CD4-positive, alpha-beta T cell (primary cell): ENCODE results near the gene PPP1R37. TPM values are rescaled to one million over a fixed set of nuclear protein-coding genes. Genes with fewer than 3 reads are reported as not detected.

Experiments
- ATAC-seq: fragments of 200-7000 bp; cut with Tn5 transposase; one replicate; pipeline ENCODE4 v1.10.0; 2022; ENCODE audit warnings: mild to moderate bottlenecking; ENCODE audit not compliant: poor library complexity
- CTCF ChIA-PET: fragments of 350-600 bp; sonication (Branson Sonifier 250); formaldehyde crosslinking; loops from one replicate; lab custom pipeline; 2021; ENCODE audit warnings: antibody characterized with exemption, inconsistent platforms; lab: Charles Lee
- POLR2A ChIA-PET: fragments of 350-600 bp; sonication (Branson Sonifier 250); formaldehyde crosslinking; loops from one replicate; lab custom pipeline; 2021; ENCODE audit warnings: antibody characterized with exemption, inconsistent platforms; lab: Charles Lee
- DNase-seq, 14 experiments: peaks; one replicate each; pipeline ENCODE4 v3.0.0-alpha.2; 2013 to 2020; ENCODE audit warnings: mixed read lengths in 2 of 14
- H3K27ac ChIP-seq, 2 donors: one replicate each; pipeline versions ENCODE4 v1.5.1 to v1.7.0; 2013; ENCODE audit warnings: low read length in 2 of 2, low read depth in 1 of 2, mild to moderate bottlenecking in 1 of 2
- H3K27me3 ChIP-seq, 2 experiments: 1 replicate in 1 of 2; 2 replicates in 1 of 2; pipeline versions ENCODE4 v1.6.1 to v1.7.0; 2013; ENCODE audit warnings: low read length in 2 of 2, control low read depth in 1 of 2, mild to moderate bottlenecking in 1 of 2, moderate library complexity in 1 of 2; ENCODE audit not compliant: insufficient read depth in 2 of 2, control insufficient read depth in 1 of 2
- H3K36me3 ChIP-seq: one replicate; pipeline ENCODE4 v1.6.1; 2013; ENCODE audit warnings: low read length, control low read depth; ENCODE audit not compliant: insufficient read depth
- H3K4me1 ChIP-seq: one replicate; pipeline ENCODE4 v1.6.1; 2013; ENCODE audit warnings: low read length, control low read depth; ENCODE audit not compliant: insufficient read depth
- H3K4me3 ChIP-seq: one replicate; pipeline ENCODE4 v1.5.1; 2013; ENCODE audit warnings: mild to moderate bottlenecking, low read length, moderate library complexity
- H3K9me3 ChIP-seq, 2 experiments: 1 replicate in 1 of 2; 2 replicates in 1 of 2; pipeline versions ENCODE4 v1.6.1 to v1.7.0; 2013; ENCODE audit warnings: low read length in 2 of 2, mild to moderate bottlenecking in 2 of 2, control low read depth in 1 of 2, moderate library complexity in 1 of 2; ENCODE audit not compliant: control insufficient read depth in 1 of 2, insufficient read depth in 1 of 2
- H3K27ac Mint-ChIP-seq: one replicate; pipeline ENCODE4 v1.8.0; 2020; ENCODE audit warnings: mixed read lengths
- H3K27me3 Mint-ChIP-seq: one replicate; pipeline ENCODE4 v1.8.0; 2021; ENCODE audit warnings: mixed read lengths
- H3K36me3 Mint-ChIP-seq: one replicate; pipeline ENCODE4 v1.8.0; 2021; ENCODE audit warnings: low read depth, mixed read lengths
- H3K4me1 Mint-ChIP-seq: one replicate; pipeline ENCODE4 v1.8.0; 2021; ENCODE audit warnings: low read depth, mixed read lengths
- H3K4me3 Mint-ChIP-seq: one replicate; pipeline ENCODE4 v1.8.0; 2020; ENCODE audit warnings: mild to moderate bottlenecking, mixed read lengths
- H3K9me3 Mint-ChIP-seq: one replicate; pipeline ENCODE4 v1.8.0; 2020; ENCODE audit warnings: mixed read lengths
- intact Hi-C, 2 experiments: fragments of 100-400 bp; cut with DNase I in 1 of 2; cut with micrococcal nuclease in 1 of 2; formaldehyde crosslinking; loops; one replicate each; pipeline versions ENCODE4 v1.15.1 to v1.9.0; 2023 to 2025; cut with DNase I, micrococcal nuclease
- total RNA-seq, 174 experiments: library from RNA in 2 of 174; stranded (reverse) in 2 of 174; gene quantifications; one replicate each; pipeline ENCODE4 v1.2.3 and lab custom pipeline; 2021 to 2026
- TF ChIP-seq, protein P1 (sequence below): fragments of 200-600 bp; IDR thresholded peaks from one replicate; pipeline ENCODE4 v1.8.0; 2022; ENCODE audit warnings: antibody characterized with exemption, mild to moderate bottlenecking

PPP1R37 gene
- total RNA-seq, 2 experiments from 2014 or later, result 17.2 to 19.6 TPM

- ChIA-PET CTCF (no interaction called here), POLR2A (no interaction called here)
- no peaks in the 10 kb centered on the region for H3K27me3 ChIP-seq
- H3K4me3 ChIP-seq, result no peak overlapping the region
- no peak overlapping the region for H3K27ac ChIP-seq
- H3K4me1 ChIP-seq, result peaks cover 70% of the 10 kb centered on the region
- Mint-ChIP-seq H3K9me3 (no peaks in the 10 kb centered on the region), H3K36me3 (no peaks in the 10 kb centered on the region), H3K4me1 (peaks cover 36% of the 10 kb centered on the region), H3K27ac (no peak overlapping the region), H3K27me3 (no peaks in the 10 kb centered on the region), H3K4me3 (no peak overlapping the region)
- peaks cover 2% of the 10 kb centered on the region for H3K36me3 ChIP-seq
- TF ChIP-seq, protein P1, sequence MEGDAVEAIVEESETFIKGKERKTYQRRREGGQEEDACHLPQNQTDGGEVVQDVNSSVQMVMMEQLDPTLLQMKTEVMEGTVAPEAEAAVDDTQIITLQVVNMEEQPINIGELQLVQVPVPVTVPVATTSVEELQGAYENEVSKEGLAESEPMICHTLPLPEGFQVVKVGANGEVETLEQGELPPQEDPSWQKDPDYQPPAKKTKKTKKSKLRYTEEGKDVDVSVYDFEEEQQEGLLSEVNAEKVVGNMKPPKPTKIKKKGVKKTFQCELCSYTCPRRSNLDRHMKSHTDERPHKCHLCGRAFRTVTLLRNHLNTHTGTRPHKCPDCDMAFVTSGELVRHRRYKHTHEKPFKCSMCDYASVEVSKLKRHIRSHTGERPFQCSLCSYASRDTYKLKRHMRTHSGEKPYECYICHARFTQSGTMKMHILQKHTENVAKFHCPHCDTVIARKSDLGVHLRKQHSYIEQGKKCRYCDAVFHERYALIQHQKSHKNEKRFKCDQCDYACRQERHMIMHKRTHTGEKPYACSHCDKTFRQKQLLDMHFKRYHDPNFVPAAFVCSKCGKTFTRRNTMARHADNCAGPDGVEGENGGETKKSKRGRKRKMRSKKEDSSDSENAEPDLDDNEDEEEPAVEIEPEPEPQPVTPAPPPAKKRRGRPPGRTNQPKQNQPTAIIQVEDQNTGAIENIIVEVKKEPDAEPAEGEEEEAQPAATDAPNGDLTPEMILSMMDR, result no peak
- intact Hi-C loops, result no loop called here
- no peaks in the 10 kb centered on the region for H3K9me3 ChIP-seq
- no peak for ATAC-seq
- DNase-seq, result peak in 2 of 14 experiments; percentile 17 to 33
These were observed 75.9 kb downstream of the PPP1R37 start for GRCh38 chr19:45168767-45169351.

- no peaks in the 10 kb centered on the region for H3K9me3 ChIP-seq
- Mint-ChIP-seq H3K4me3 (no peak overlapping the region), H3K9me3 (no peaks in the 10 kb centered on the region), H3K27ac (peak overlapping the region; percentile 47), H3K4me1 (peaks cover 28% of the 10 kb centered on the region), H3K36me3 (no peaks in the 10 kb centered on the region), H3K27me3 (no peaks in the 10 kb centered on the region)
- no peaks in the 10 kb centered on the region for H3K27me3 ChIP-seq
- H3K4me1 ChIP-seq, result peaks cover 67% of the 10 kb centered on the region
- CTCF ChIA-PET, result no interaction called here
- POLR2A ChIA-PET, result interaction anchor here (1.1 to 1.5 kb wide), 2 partner anchors 9 to 34 kb away, joined by 3 read pairs; partner anchors contain the start of genes BLOC1S3 and TRAPPC6A
- ATAC-seq (no peak), DNase-seq (no peak)
- H3K36me3 ChIP-seq, result peaks cover 2% of the 10 kb centered on the region
- H3K4me3 ChIP-seq, result no peak overlapping the region
- TF ChIP-seq, protein P1, result no peak
- H3K27ac ChIP-seq, result no peak overlapping the region
- intact Hi-C loops, result loop anchor here in 1 of 2 experiments (10.0 kb wide), 1 partner anchor 525 kb away; the partner anchor contains the start of genes QPCTL and SNRPD2
These were observed 76.6 kb downstream of the PPP1R37 start for GRCh38 chr19:45169602-45170001.

- Histone ChIP-seq H3K4me3 (no peak overlapping the region), H3K36me3 (peaks cover 2% of the 10 kb centered on the region), H3K27me3 (no peaks in the 10 kb centered on the region), H3K27ac (peak overlapping the region; percentile 32 to 68), H3K4me1 (peaks cover 59% of the 10 kb centered on the region), H3K9me3 (no peaks in the 10 kb centered on the region)
- DNase-seq, result no peak
- no peaks in the 10 kb centered on the region for H3K36me3 Mint-ChIP-seq
- peak overlapping the region; percentile 85 for H3K27ac Mint-ChIP-seq
- no peak for ATAC-seq
- ChIA-PET POLR2A (interaction anchor here (1.1 to 1.5 kb wide), 2 partner anchors 8 to 34 kb away, joined by 3 read pairs; partner anchors contain the start of genes BLOC1S3 and TRAPPC6A), CTCF (interaction anchor here (1.5 kb wide), 1 partner anchor 12 kb away, joined by 3 read pairs; no protein-coding TSS in a partner anchor)
- no peaks in the 10 kb centered on the region for H3K27me3 Mint-ChIP-seq
- TF ChIP-seq, protein P1, result no peak
- H3K9me3 Mint-ChIP-seq, result no peaks in the 10 kb centered on the region
- intact Hi-C loops, result loop anchor here in 1 of 2 experiments (10.0 kb wide), 1 partner anchor 524 kb away; the partner anchor contains the start of genes QPCTL and SNRPD2
- peaks cover 28% of the 10 kb centered on the region for H3K4me1 Mint-ChIP-seq
- H3K4me3 Mint-ChIP-seq, result no peak overlapping the region
These were observed 77.4 kb downstream of the PPP1R37 start for GRCh38 chr19:45170146-45171106.
